ENCODE data around the gene TRIM5.

The TRIM5 gene

GRCh38 chr11:5700421-5701054 lies 15.7 kb upstream of the TRIM5 start:
- DNase-seq, result no peak
- Histone ChIP-seq H2BK5ac (ENCODE audit: low read length) (no peak overlapping the region), H3K4me3 (ENCODE audit: low read length) (no peak overlapping the region), H3K9ac (ENCODE audit: low read length) (no peak overlapping the region), H3K23ac (ENCODE audit: low read length) (no peak overlapping the region), H4K8ac (ENCODE audit: low read depth, low read length) (no peak overlapping the region), H3K79me2 (ENCODE audit: control insufficient read depth, insufficient read depth, low read length) (no peaks in the 10 kb centered on the region), H3K4ac (ENCODE audit: low read depth, low read length) (no peak overlapping the region), H2BK120ac (ENCODE audit: low read depth, low read length) (no peak overlapping the region), H3K27ac (ENCODE audit: low read depth, low read length) (no peak overlapping the region), H4K5ac (ENCODE audit: low read length) (no peak overlapping the region), H2AK5ac (ENCODE audit: low read length) (no peak overlapping the region), H3K4me2 (ENCODE audit: low read length) (no peak overlapping the region), H3K79me1 (ENCODE audit: low read length) (no peaks in the 10 kb centered on the region), H3K36me3 (ENCODE audit: control insufficient read depth, insufficient read depth, low read length) (no peaks in the 10 kb centered on the region), H2BK15ac (replicated peaks; ENCODE audit: low read depth) (no peak overlapping the region), H3K56ac (ENCODE audit: low read length) (no peak overlapping the region), H3K27me3 (ENCODE audit: insufficient read depth, low read length, poor library complexity) (no peaks in the 10 kb centered on the region), H3K18ac (ENCODE audit: low read length) (no peak overlapping the region), H3K4me1 (ENCODE audit: control insufficient read depth, low read depth, low read length) (no peaks in the 10 kb centered on the region)
- WGBS (ENCODE audit: extremely low coverage, insufficient coverage, low lambda C conversion rate), result no CpG with 5 or more reads among the region's 10 CpGs

GRCh38 chr11:5698281-5698680 lies 13.4 kb upstream of the TRIM5 start:
- Histone ChIP-seq H3K23ac (ENCODE audit: low read length) (no peak overlapping the region), H3K18ac (ENCODE audit: low read length) (no peak overlapping the region), H3K56ac (ENCODE audit: low read length) (no peak overlapping the region), H2BK120ac (ENCODE audit: low read depth, low read length) (no peak overlapping the region), H3K27me3 (ENCODE audit: insufficient read depth, low read length, poor library complexity) (no peaks in the 10 kb centered on the region), H3K79me1 (ENCODE audit: low read length) (no peaks in the 10 kb centered on the region), H2BK5ac (ENCODE audit: low read length) (no peak overlapping the region), H3K4me3 (ENCODE audit: low read length) (no peak overlapping the region), H2BK15ac (replicated peaks; ENCODE audit: low read depth) (no peak overlapping the region), H3K27ac (ENCODE audit: low read depth, low read length) (no peak overlapping the region), H3K4me2 (ENCODE audit: low read length) (no peak overlapping the region), H2AK5ac (ENCODE audit: low read length) (no peak overlapping the region), H3K4ac (ENCODE audit: low read depth, low read length) (no peak overlapping the region), H3K36me3 (ENCODE audit: control insufficient read depth, insufficient read depth, low read length) (no peaks in the 10 kb centered on the region), H4K8ac (ENCODE audit: low read depth, low read length) (no peak overlapping the region), H4K5ac (ENCODE audit: low read length) (no peak overlapping the region), H3K79me2 (ENCODE audit: control insufficient read depth, insufficient read depth, low read length) (no peaks in the 10 kb centered on the region), H3K9ac (ENCODE audit: low read length) (no peak overlapping the region), H3K4me1 (ENCODE audit: control insufficient read depth, low read depth, low read length) (no peaks in the 10 kb centered on the region)
- no peak for DNase-seq
- WGBS (ENCODE audit: extremely low coverage, insufficient coverage, low lambda C conversion rate), result no CpG with 5 or more reads among the region's 7 CpGs

GRCh38 chr11:5696210-5696609 lies 11.3 kb upstream of the TRIM5 start:
- no peak overlapping the region for H3K23ac ChIP-seq (ENCODE audit: low read length)
- no peaks in the 10 kb centered on the region for H3K79me2 ChIP-seq (ENCODE audit: control insufficient read depth, insufficient read depth, low read length)
- no peak overlapping the region for H3K9ac ChIP-seq (ENCODE audit: low read length)
- H3K56ac ChIP-seq (ENCODE audit: low read length), result no peak overlapping the region
- no peak overlapping the region for H4K5ac ChIP-seq (ENCODE audit: low read length)
- DNase-seq, result no peak
- no peak overlapping the region for H2BK5ac ChIP-seq (ENCODE audit: low read length)
- no peak overlapping the region for H2BK15ac ChIP-seq (replicated peaks; ENCODE audit: low read depth)
- no peak overlapping the region for H2AK5ac ChIP-seq (ENCODE audit: low read length)
- H3K18ac ChIP-seq (ENCODE audit: low read length), result no peak overlapping the region
- H3K4me2 ChIP-seq (ENCODE audit: low read length), result no peak overlapping the region
- no CpG with 5 or more reads among the region's 2 CpGs for WGBS (ENCODE audit: extremely low coverage, insufficient coverage, low lambda C conversion rate)
- no peaks in the 10 kb centered on the region for H3K79me1 ChIP-seq (ENCODE audit: low read length)
- H3K36me3 ChIP-seq (ENCODE audit: control insufficient read depth, insufficient read depth, low read length), result no peaks in the 10 kb centered on the region
- H3K27me3 ChIP-seq (ENCODE audit: insufficient read depth, low read length, poor library complexity), result no peaks in the 10 kb centered on the region
- H2BK120ac ChIP-seq (ENCODE audit: low read depth, low read length), result no peak overlapping the region
- H4K8ac ChIP-seq (ENCODE audit: low read depth, low read length), result no peak overlapping the region
- H3K27ac ChIP-seq (ENCODE audit: low read depth, low read length), result no peak overlapping the region
- no peak overlapping the region for H3K4ac ChIP-seq (ENCODE audit: low read depth, low read length)
- H3K4me3 ChIP-seq (ENCODE audit: low read length), result no peak overlapping the region
- no peaks in the 10 kb centered on the region for H3K4me1 ChIP-seq (ENCODE audit: control insufficient read depth, low read depth, low read length)

DNA sequence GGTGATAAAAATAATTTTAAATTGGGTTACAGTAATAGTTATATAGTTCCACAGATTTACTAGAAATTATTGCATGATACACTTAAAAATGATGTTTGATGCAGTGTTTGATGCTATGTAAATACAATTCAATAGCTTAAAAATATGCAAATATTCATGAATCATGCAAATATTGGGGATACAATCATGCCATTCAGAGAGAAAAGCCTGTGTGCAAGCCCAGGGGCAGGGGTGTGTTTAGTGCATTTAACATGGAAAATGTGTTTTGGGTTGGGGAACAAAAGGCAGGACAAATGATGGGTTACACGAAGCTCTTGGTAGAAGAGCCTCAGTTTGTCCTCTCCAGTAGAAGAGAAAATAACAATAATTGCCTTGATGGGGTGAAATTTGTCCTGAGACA lies 10.7 kb upstream of the TRIM5 start:
- Histone ChIP-seq H3K79me2 (ENCODE audit: control insufficient read depth, insufficient read depth, low read length) (no peaks in the 10 kb centered on the region), H3K4me3 (ENCODE audit: low read length) (no peak overlapping the region), H3K56ac (ENCODE audit: low read length) (no peak overlapping the region), H3K18ac (ENCODE audit: low read length) (no peak overlapping the region), H4K5ac (ENCODE audit: low read length) (no peak overlapping the region), H3K79me1 (ENCODE audit: low read length) (no peaks in the 10 kb centered on the region), H4K8ac (ENCODE audit: low read depth, low read length) (no peak overlapping the region), H3K9ac (ENCODE audit: low read length) (no peak overlapping the region), H3K4me1 (ENCODE audit: control insufficient read depth, low read depth, low read length) (no peaks in the 10 kb centered on the region), H3K4ac (ENCODE audit: low read depth, low read length) (no peak overlapping the region), H3K36me3 (ENCODE audit: control insufficient read depth, insufficient read depth, low read length) (no peaks in the 10 kb centered on the region), H2BK15ac (replicated peaks; ENCODE audit: low read depth) (no peak overlapping the region), H3K4me2 (ENCODE audit: low read length) (no peak overlapping the region), H3K27ac (ENCODE audit: low read depth, low read length) (no peak overlapping the region), H3K23ac (ENCODE audit: low read length) (no peak overlapping the region), H3K27me3 (ENCODE audit: insufficient read depth, low read length, poor library complexity) (no peaks in the 10 kb centered on the region), H2AK5ac (ENCODE audit: low read length) (no peak overlapping the region), H2BK5ac (ENCODE audit: low read length) (no peak overlapping the region), H2BK120ac (ENCODE audit: low read depth, low read length) (no peak overlapping the region)
- WGBS (ENCODE audit: extremely low coverage, insufficient coverage, low lambda C conversion rate), result no CpG with 5 or more reads among the region's 1 CpG
- no peak for DNase-seq

DNA sequence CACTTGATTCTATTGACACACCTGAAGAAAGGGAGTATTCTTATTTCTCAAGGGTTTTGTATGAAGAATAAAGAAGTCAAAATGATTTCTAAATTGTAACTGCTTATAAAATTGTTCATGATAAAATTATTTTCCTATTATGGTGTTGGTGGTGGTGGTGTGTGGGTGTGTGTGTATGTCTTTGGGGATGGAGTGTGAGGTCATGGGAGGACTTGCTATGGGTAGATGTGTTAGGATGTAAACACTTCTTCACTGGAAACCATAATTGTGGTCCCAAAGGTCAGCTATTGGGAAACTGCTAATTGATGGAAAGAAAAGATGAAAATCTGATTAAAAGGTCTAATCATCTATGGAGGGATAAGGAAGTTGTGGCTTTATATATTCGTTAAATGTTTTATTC lies 9.8 kb upstream of the TRIM5 start:
- H2AK5ac ChIP-seq (ENCODE audit: low read length), result no peak overlapping the region
- H3K4me3 ChIP-seq (ENCODE audit: low read length), result no peak overlapping the region
- no peaks in the 10 kb centered on the region for H3K36me3 ChIP-seq (ENCODE audit: control insufficient read depth, insufficient read depth, low read length)
- no peak overlapping the region for H3K18ac ChIP-seq (ENCODE audit: low read length)
- no peak overlapping the region for H2BK15ac ChIP-seq (replicated peaks; ENCODE audit: low read depth)
- no peak overlapping the region for H3K4me2 ChIP-seq (ENCODE audit: low read length)
- H2BK120ac ChIP-seq (ENCODE audit: low read depth, low read length), result no peak overlapping the region
- no peak overlapping the region for H3K56ac ChIP-seq (ENCODE audit: low read length)
- H3K27ac ChIP-seq (ENCODE audit: low read depth, low read length), result no peak overlapping the region
- no peaks in the 10 kb centered on the region for H3K79me2 ChIP-seq (ENCODE audit: control insufficient read depth, insufficient read depth, low read length)
- WGBS (ENCODE audit: extremely low coverage, insufficient coverage, low lambda C conversion rate), result no CpG with 5 or more reads among the region's 1 CpG
- no peak overlapping the region for H2BK5ac ChIP-seq (ENCODE audit: low read length)
- H4K8ac ChIP-seq (ENCODE audit: low read depth, low read length), result no peak overlapping the region
- DNase-seq, result no peak
- H3K23ac ChIP-seq (ENCODE audit: low read length), result no peak overlapping the region
- H3K4ac ChIP-seq (ENCODE audit: low read depth, low read length), result no peak overlapping the region
- no peaks in the 10 kb centered on the region for H3K79me1 ChIP-seq (ENCODE audit: low read length)
- peaks cover 2% of the 10 kb centered on the region for H3K4me1 ChIP-seq (ENCODE audit: control insufficient read depth, low read depth, low read length)
- H3K27me3 ChIP-seq (ENCODE audit: insufficient read depth, low read length, poor library complexity), result no peaks in the 10 kb centered on the region
- no peak overlapping the region for H3K9ac ChIP-seq (ENCODE audit: low read length)
- H4K5ac ChIP-seq (ENCODE audit: low read length), result no peak overlapping the region

DNA sequence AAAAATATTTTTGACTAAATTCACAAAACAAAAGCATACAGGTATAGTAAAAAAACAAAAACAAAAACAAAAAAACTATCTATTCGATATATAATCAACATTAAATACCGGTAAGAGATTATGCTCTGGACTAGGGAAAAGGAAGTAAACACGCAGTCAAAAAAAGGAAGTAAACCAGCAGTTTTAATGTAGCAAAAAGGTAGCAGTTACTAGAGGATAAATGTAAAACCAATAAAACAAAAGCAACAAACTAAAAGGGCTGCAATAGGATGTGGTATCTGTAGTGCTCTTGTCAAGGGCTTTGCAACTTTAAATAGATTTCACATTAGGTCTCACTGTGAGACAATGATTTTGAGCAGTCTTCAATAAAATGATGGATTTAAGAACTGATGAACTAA lies 7.1 kb upstream of the TRIM5 start:
- H3K4me2 ChIP-seq (ENCODE audit: low read length), result no peak overlapping the region
- no peaks in the 10 kb centered on the region for H3K36me3 ChIP-seq (ENCODE audit: control insufficient read depth, insufficient read depth, low read length)
- no peak overlapping the region for H2AK5ac ChIP-seq (ENCODE audit: low read length)
- WGBS (ENCODE audit: extremely low coverage, insufficient coverage, low lambda C conversion rate), result 100% methylated on average over 1 of the region's 3 CpGs
- no peak overlapping the region for H4K5ac ChIP-seq (ENCODE audit: low read length)
- H2BK5ac ChIP-seq (ENCODE audit: low read length), result no peak overlapping the region
- no peaks in the 10 kb centered on the region for H3K79me1 ChIP-seq (ENCODE audit: low read length)
- no peak overlapping the region for H3K9ac ChIP-seq (ENCODE audit: low read length)
- H3K4me1 ChIP-seq (ENCODE audit: control insufficient read depth, low read depth, low read length), result peaks cover 2% of the 10 kb centered on the region
- no peak overlapping the region for H2BK15ac ChIP-seq (replicated peaks; ENCODE audit: low read depth)
- no peak overlapping the region for H3K18ac ChIP-seq (ENCODE audit: low read length)
- H3K4ac ChIP-seq (ENCODE audit: low read depth, low read length), result no peak overlapping the region
- no peaks in the 10 kb centered on the region for H3K79me2 ChIP-seq (ENCODE audit: control insufficient read depth, insufficient read depth, low read length)
- H3K4me3 ChIP-seq (ENCODE audit: low read length), result no peak overlapping the region
- H3K23ac ChIP-seq (ENCODE audit: low read length), result no peak overlapping the region
- H2BK120ac ChIP-seq (ENCODE audit: low read depth, low read length), result no peak overlapping the region
- H3K56ac ChIP-seq (ENCODE audit: low read length), result no peak overlapping the region
- H3K27me3 ChIP-seq (ENCODE audit: insufficient read depth, low read length, poor library complexity), result no peaks in the 10 kb centered on the region
- no peak overlapping the region for H3K27ac ChIP-seq (ENCODE audit: low read depth, low read length)
- DNase-seq, result no peak
- H4K8ac ChIP-seq (ENCODE audit: low read depth, low read length), result no peak overlapping the region

All from mesendoderm (in vitro differentiated cells).